Measurements from ENCODE around the gene SETD1A.

DNA sequence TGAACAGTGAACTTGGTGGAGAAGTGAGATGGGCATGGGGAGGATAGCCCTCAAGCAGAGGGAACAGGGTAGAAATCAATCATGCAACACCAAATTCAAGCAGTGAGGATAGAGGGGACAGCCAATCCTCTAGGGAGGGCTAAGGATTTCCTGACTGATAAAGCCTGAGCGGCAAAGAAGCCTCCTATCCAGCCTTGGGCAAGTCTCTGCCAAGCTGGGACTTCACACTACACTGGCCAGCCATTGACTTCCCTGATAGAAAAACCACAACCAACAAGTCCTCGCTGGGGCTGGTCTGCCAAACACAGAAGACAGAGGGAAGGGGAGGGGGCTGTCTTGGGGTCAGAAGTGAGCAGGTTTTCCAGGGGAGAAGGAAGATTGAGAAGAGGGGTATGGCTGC is 36.7 kb upstream of the SETD1A start:
- TF ChIP-seq, protein P1, sequence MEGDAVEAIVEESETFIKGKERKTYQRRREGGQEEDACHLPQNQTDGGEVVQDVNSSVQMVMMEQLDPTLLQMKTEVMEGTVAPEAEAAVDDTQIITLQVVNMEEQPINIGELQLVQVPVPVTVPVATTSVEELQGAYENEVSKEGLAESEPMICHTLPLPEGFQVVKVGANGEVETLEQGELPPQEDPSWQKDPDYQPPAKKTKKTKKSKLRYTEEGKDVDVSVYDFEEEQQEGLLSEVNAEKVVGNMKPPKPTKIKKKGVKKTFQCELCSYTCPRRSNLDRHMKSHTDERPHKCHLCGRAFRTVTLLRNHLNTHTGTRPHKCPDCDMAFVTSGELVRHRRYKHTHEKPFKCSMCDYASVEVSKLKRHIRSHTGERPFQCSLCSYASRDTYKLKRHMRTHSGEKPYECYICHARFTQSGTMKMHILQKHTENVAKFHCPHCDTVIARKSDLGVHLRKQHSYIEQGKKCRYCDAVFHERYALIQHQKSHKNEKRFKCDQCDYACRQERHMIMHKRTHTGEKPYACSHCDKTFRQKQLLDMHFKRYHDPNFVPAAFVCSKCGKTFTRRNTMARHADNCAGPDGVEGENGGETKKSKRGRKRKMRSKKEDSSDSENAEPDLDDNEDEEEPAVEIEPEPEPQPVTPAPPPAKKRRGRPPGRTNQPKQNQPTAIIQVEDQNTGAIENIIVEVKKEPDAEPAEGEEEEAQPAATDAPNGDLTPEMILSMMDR (IDR thresholded peaks at IDR 0.05; ENCODE audit: low read depth, low read length): no peak
- TF ChIP-seq, protein P2, sequence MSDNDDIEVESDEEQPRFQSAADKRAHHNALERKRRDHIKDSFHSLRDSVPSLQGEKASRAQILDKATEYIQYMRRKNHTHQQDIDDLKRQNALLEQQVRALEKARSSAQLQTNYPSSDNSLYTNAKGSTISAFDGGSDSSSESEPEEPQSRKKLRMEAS (IDR thresholded peaks at IDR 0.05; ENCODE audit: low read depth, low read length): no peak
- TF ChIP-seq MYC (IDR thresholded peaks at IDR 0.05; ENCODE audit: low read depth, low read length) (no peak), POLR2A (IDR thresholded peaks at IDR 0.05; ENCODE audit: extremely low read depth, insufficient read length) (no peak)

Data from NB4 (cell line).